ENCODE measurements around the gene SLC12A8.

The SLC12A8 gene

GRCh38 chr3:125260158-125260557 lies 47.6 kb upstream of the SLC12A8 start:
- Histone ChIP-seq H3K9me3 (ENCODE audit: control insufficient read depth, low read length) (peaks cover 20% of the 10 kb centered on the region), H3K27me3 (ENCODE audit: control insufficient read depth in 1 of 2, insufficient read depth in 1 of 2, low read length in 2 of 2) (no peaks in the 10 kb centered on the region), H3K18ac (ENCODE audit: low read depth in 1 of 2, low read length in 2 of 2) (no peak overlapping the region), H2AK5ac (ENCODE audit: low read length, severe bottlenecking) (no peak overlapping the region), H4K91ac (ENCODE audit: low read length) (no peak overlapping the region), H2BK120ac (ENCODE audit: low read depth, low read length) (no peak overlapping the region), H3K23ac (ENCODE audit: low read length in 2 of 2) (no peak overlapping the region), H2AFZ (ENCODE audit: low read depth, low read length) (no peak overlapping the region), H3K14ac (ENCODE audit: low read length in 2 of 2) (no peak overlapping the region), H3K4ac (ENCODE audit: low read depth in 1 of 2, low read length in 2 of 2) (no peak overlapping the region), H3K79me1 (replicated peaks; ENCODE audit: low read length, poor library complexity, severe bottlenecking) (peaks cover 21% of the 10 kb centered on the region), H3K4me2 (ENCODE audit: low read length, poor library complexity, severe bottlenecking) (no peak overlapping the region), H4K8ac (ENCODE audit: low read length) (no peak overlapping the region), H2BK12ac (ENCODE audit: low read length in 2 of 2) (no peak overlapping the region), H3K27ac (ENCODE audit: low read length, poor library complexity, severe bottlenecking) (no peak overlapping the region), H3K4me1 (ENCODE audit: control insufficient read depth, insufficient read depth, low read depth, low read length) (peaks cover 3% of the 10 kb centered on the region), H3K4me3 (ENCODE audit: insufficient read depth in 1 of 2, low read depth in 1 of 2, low read length in 2 of 2) (no peak overlapping the region), H3K9ac (ENCODE audit: low read length) (no peak overlapping the region), H3K36me3 (ENCODE audit: control insufficient read depth in 1 of 2, insufficient read depth in 2 of 2, low read depth in 1 of 2, low read length in 2 of 2) (peaks cover 10 to 49% of the 10 kb centered on the region in 2 experiments), H2BK15ac (ENCODE audit: low read depth, poor library complexity, severe bottlenecking) (no peak overlapping the region), H2BK5ac (ENCODE audit: low read depth, low read length, poor library complexity, severe bottlenecking) (no peak overlapping the region)
- no peak for DNase-seq
- no CpG with 5 or more reads among the region's 2 CpGs for WGBS

GRCh38 chr3:125257536-125257935 lies 45.0 kb upstream of the SLC12A8 start:
- Histone ChIP-seq H3K27ac (ENCODE audit: low read length, poor library complexity, severe bottlenecking) (no peak overlapping the region), H3K27me3 (ENCODE audit: control insufficient read depth in 1 of 2, insufficient read depth in 1 of 2, low read length in 2 of 2) (no peaks in the 10 kb centered on the region), H3K18ac (ENCODE audit: low read depth in 1 of 2, low read length in 2 of 2) (no peak overlapping the region), H3K79me1 (replicated peaks; ENCODE audit: low read length, poor library complexity, severe bottlenecking) (peaks cover 14% of the 10 kb centered on the region), H2BK5ac (ENCODE audit: low read depth, low read length, poor library complexity, severe bottlenecking) (no peak overlapping the region), H2AFZ (ENCODE audit: low read depth, low read length) (no peak overlapping the region), H3K9me3 (ENCODE audit: control insufficient read depth, low read length) (peaks cover 20% of the 10 kb centered on the region), H4K91ac (ENCODE audit: low read length) (no peak overlapping the region), H3K4me2 (ENCODE audit: low read length, poor library complexity, severe bottlenecking) (no peak overlapping the region), H3K36me3 (ENCODE audit: control insufficient read depth in 1 of 2, insufficient read depth in 2 of 2, low read depth in 1 of 2, low read length in 2 of 2) (peaks cover 10 to 45% of the 10 kb centered on the region in 2 experiments), H4K8ac (ENCODE audit: low read length) (no peak overlapping the region), H3K4ac (ENCODE audit: low read depth in 1 of 2, low read length in 2 of 2) (no peak overlapping the region), H3K4me3 (ENCODE audit: insufficient read depth in 1 of 2, low read depth in 1 of 2, low read length in 2 of 2) (no peak overlapping the region), H2BK15ac (ENCODE audit: low read depth, poor library complexity, severe bottlenecking) (no peak overlapping the region), H3K14ac (ENCODE audit: low read length in 2 of 2) (no peak overlapping the region), H3K9ac (ENCODE audit: low read length) (no peak overlapping the region), H3K4me1 (ENCODE audit: control insufficient read depth, insufficient read depth, low read depth, low read length) (no peaks in the 10 kb centered on the region), H2BK12ac (ENCODE audit: low read length in 2 of 2) (no peak overlapping the region), H2AK5ac (ENCODE audit: low read length, severe bottlenecking) (no peak overlapping the region), H3K23ac (ENCODE audit: low read length in 2 of 2) (no peak overlapping the region), H2BK120ac (ENCODE audit: low read depth, low read length) (no peak overlapping the region)
- no peak for DNase-seq
- WGBS, result 100% methylated on average over 4 of the region's 4 CpGs

- Histone ChIP-seq H3K23ac (ENCODE audit: low read length in 2 of 2) (no peak overlapping the region), H3K14ac (ENCODE audit: low read length in 2 of 2) (no peak overlapping the region), H3K18ac (ENCODE audit: low read depth in 1 of 2, low read length in 2 of 2) (no peak overlapping the region), H3K27ac (ENCODE audit: low read length, poor library complexity, severe bottlenecking) (no peak overlapping the region), H3K36me3 (ENCODE audit: control insufficient read depth in 1 of 2, insufficient read depth in 2 of 2, low read depth in 1 of 2, low read length in 2 of 2) (peaks cover 10 to 44% of the 10 kb centered on the region in 2 experiments), H3K9ac (ENCODE audit: low read length) (no peak overlapping the region), H2BK5ac (ENCODE audit: low read depth, low read length, poor library complexity, severe bottlenecking) (no peak overlapping the region), H3K9me3 (ENCODE audit: control insufficient read depth, low read length) (peaks cover 20% of the 10 kb centered on the region), H3K27me3 (ENCODE audit: control insufficient read depth in 1 of 2, insufficient read depth in 1 of 2, low read length in 2 of 2) (no peaks in the 10 kb centered on the region), H3K4ac (ENCODE audit: low read depth in 1 of 2, low read length in 2 of 2) (no peak overlapping the region), H2AFZ (ENCODE audit: low read depth, low read length) (no peak overlapping the region), H3K79me1 (replicated peaks; ENCODE audit: low read length, poor library complexity, severe bottlenecking) (peaks cover 14% of the 10 kb centered on the region), H3K4me3 (ENCODE audit: insufficient read depth in 1 of 2, low read depth in 1 of 2, low read length in 2 of 2) (peak overlapping the region in 1 of 2 experiments; percentile 2), H2AK5ac (ENCODE audit: low read length, severe bottlenecking) (no peak overlapping the region), H2BK12ac (ENCODE audit: low read length in 2 of 2) (no peak overlapping the region), H3K4me2 (ENCODE audit: low read length, poor library complexity, severe bottlenecking) (no peak overlapping the region), H2BK120ac (ENCODE audit: low read depth, low read length) (no peak overlapping the region), H3K4me1 (ENCODE audit: control insufficient read depth, insufficient read depth, low read depth, low read length) (no peaks in the 10 kb centered on the region), H4K8ac (ENCODE audit: low read length) (no peak overlapping the region), H2BK15ac (ENCODE audit: low read depth, poor library complexity, severe bottlenecking) (no peak overlapping the region), H4K91ac (ENCODE audit: low read length) (no peak overlapping the region)
- DNase-seq, result no peak
These were observed 44.1 kb upstream of the SLC12A8 start for GRCh38 chr3:125256675-125257074.

- H2AK5ac ChIP-seq (ENCODE audit: low read length, severe bottlenecking), result no peak overlapping the region
- H2BK15ac ChIP-seq (ENCODE audit: low read depth, poor library complexity, severe bottlenecking), result no peak overlapping the region
- no peak overlapping the region for H3K18ac ChIP-seq (ENCODE audit: low read depth in 1 of 2, low read length in 2 of 2)
- H2BK12ac ChIP-seq (ENCODE audit: low read length in 2 of 2), result no peak overlapping the region
- no peak overlapping the region for H2BK120ac ChIP-seq (ENCODE audit: low read depth, low read length)
- no peak overlapping the region for H3K9ac ChIP-seq (ENCODE audit: low read length)
- no peak overlapping the region for H4K91ac ChIP-seq (ENCODE audit: low read length)
- no peak overlapping the region for H2BK5ac ChIP-seq (ENCODE audit: low read depth, low read length, poor library complexity, severe bottlenecking)
- no peak overlapping the region for H3K4me3 ChIP-seq (ENCODE audit: insufficient read depth in 1 of 2, low read depth in 1 of 2, low read length in 2 of 2)
- peaks cover 4% of the 10 kb centered on the region for H3K79me1 ChIP-seq (replicated peaks; ENCODE audit: low read length, poor library complexity, severe bottlenecking)
- 100% methylated on average over 1 of the region's 2 CpGs for WGBS
- no peaks in the 10 kb centered on the region for H3K4me1 ChIP-seq (ENCODE audit: control insufficient read depth, insufficient read depth, low read depth, low read length)
- H3K36me3 ChIP-seq (ENCODE audit: control insufficient read depth in 1 of 2, insufficient read depth in 2 of 2, low read depth in 1 of 2, low read length in 2 of 2), result peaks cover 1 to 25% of the 10 kb centered on the region in 2 experiments
- no peak overlapping the region for H3K27ac ChIP-seq (ENCODE audit: low read length, poor library complexity, severe bottlenecking)
- no peak overlapping the region for H2AFZ ChIP-seq (ENCODE audit: low read depth, low read length)
- H3K4me2 ChIP-seq (ENCODE audit: low read length, poor library complexity, severe bottlenecking), result no peak overlapping the region
- no peak overlapping the region for H3K4ac ChIP-seq (ENCODE audit: low read depth in 1 of 2, low read length in 2 of 2)
- H3K9me3 ChIP-seq (ENCODE audit: control insufficient read depth, low read length), result peaks cover 4% of the 10 kb centered on the region
- no peak overlapping the region for H4K8ac ChIP-seq (ENCODE audit: low read length)
- H3K27me3 ChIP-seq (ENCODE audit: control insufficient read depth in 1 of 2, insufficient read depth in 1 of 2, low read length in 2 of 2), result no peaks in the 10 kb centered on the region
- H3K14ac ChIP-seq (ENCODE audit: low read length in 2 of 2), result no peak overlapping the region
- H3K23ac ChIP-seq (ENCODE audit: low read length in 2 of 2), result no peak overlapping the region
- no peak for DNase-seq
These were observed 38.4 kb upstream of the SLC12A8 start for GRCh38 chr3:125250973-125251372.

Measured in mesenchymal stem cell (in vitro differentiated cells and primary cell).